ENCODE data around the gene RNU11. TPM values are rescaled to one million over a fixed set of nuclear protein-coding genes. Genes with fewer than 3 reads are reported as not detected.

The RNU11 gene
- total RNA-seq, 1 experiment from 2014 or later = not detected

DNA sequence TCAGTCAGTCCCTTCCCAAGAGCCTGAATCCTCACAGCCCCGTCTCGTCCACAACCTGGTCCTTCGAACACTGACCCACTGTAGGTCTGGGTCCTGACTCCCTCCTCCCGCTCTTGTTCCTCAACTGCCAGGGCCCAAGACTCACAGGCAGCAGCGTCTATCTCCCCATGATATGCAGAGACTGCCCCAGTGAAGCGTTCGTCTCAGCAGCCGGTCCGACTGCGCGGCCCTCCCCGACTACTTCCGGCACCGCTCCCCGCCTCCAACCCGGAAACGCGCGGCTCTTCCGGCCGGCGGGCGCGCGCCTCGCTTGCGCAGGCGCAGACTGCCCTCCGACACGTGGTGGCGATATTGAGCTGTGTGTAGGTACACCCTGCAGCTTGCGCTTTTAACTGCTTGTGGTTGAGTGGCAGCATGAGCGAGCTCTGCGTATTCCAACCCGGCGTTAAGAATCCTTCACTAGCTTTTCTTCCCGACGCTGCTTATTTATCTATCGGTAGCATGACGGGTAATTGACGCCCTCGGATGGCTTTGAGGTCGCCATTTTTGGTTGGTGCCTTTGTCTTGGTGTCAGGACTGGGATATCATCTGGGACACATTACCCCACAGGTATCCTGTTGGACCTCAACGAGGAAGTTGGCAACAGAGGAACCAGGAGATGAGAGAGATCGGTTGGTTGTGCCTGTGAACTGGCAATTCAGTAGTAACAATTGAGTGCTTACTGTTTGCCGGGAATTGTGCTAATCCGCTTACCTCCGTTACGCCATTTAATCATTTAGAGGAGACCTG lies 5.4 kb upstream of the RNU11 start, which contains the start of gene TAF12:
TSS of gene TAF12 (minus strand) at position 221 of the 789 bp plus-strand sequence. CDS start 20,986 bp downstream, outside the sequence.
- H3K79me1 ChIP-seq (ENCODE audit: insufficient read depth, low read depth, low read length, poor library complexity, severe bottlenecking) = no peaks in the 10 kb centered on the region
- Mint-ChIP-seq H3K4me1 (peaks cover 16 to 30% of the 10 kb centered on the region in 2 experiments), H3K9me3 (no peaks in the 10 kb centered on the region; a peak in 1 of 5 replicates), H3K27ac (peak within 1 kb of the TSS; percentile 99), H3K4me3 (peak within 1 kb of the TSS; percentile 98 to 99), H3K27me3 (ENCODE audit: low read depth) (no peaks in the 10 kb centered on the region), H3K36me3 (ENCODE audit: insufficient read depth in 1 of 3, low read depth in 3 of 3) (peaks cover 0 to 4% (median 0%) of the 10 kb centered on the region in 3 experiments; a peak in 1 of 7 replicates)
- no peak within 1 kb of the TSS for H2BK15ac ChIP-seq (ENCODE audit: low read depth, low read length)
- no peak within 1 kb of the TSS for H2BK5ac ChIP-seq (ENCODE audit: insufficient read length, low read length)
- peak within 1 kb of the TSS; percentile 91 for H3K4me2 ChIP-seq (ENCODE audit: insufficient read depth, insufficient read length, low read length)
- H2BK120ac ChIP-seq (ENCODE audit: low read depth, low read length, poor library complexity, severe bottlenecking) = peak within 1 kb of the TSS; percentile 8
- peak within 1 kb of the TSS; percentile 58 for H4K5ac ChIP-seq (ENCODE audit: insufficient read length, low read depth, low read length)
- no peak within 1 kb of the TSS for H2AK5ac ChIP-seq (ENCODE audit: insufficient read length, low read length)
- H3K23me2 ChIP-seq (ENCODE audit: insufficient read length, low read depth, low read length, poor library complexity, severe bottlenecking) = peaks cover 18% of the 10 kb centered on the region
- H3K14ac ChIP-seq (ENCODE audit: insufficient read depth, low read length) = peak within 1 kb of the TSS; percentile 94
- peak within 1 kb of the TSS; percentile 10 for H3K56ac ChIP-seq (ENCODE audit: insufficient read length, low read depth, low read length)
- DNase-seq = peak; percentile 96
- H3K27ac ChIP-seq (ENCODE audit: insufficient read length, low read depth, low read length) = peak within 1 kb of the TSS; percentile 86
- H4K91ac ChIP-seq (ENCODE audit: insufficient read length, low read depth, low read length) = no peak within 1 kb of the TSS
- H3K4me1 ChIP-seq (ENCODE audit: insufficient read depth, low read length) = no peaks in the 10 kb centered on the region; the same call in 1 of the 2 replicates
- H2BK20ac ChIP-seq (ENCODE audit: low read depth, low read length, poor library complexity, severe bottlenecking) = no peak within 1 kb of the TSS
- H3K79me2 ChIP-seq (ENCODE audit: insufficient read depth, low read length) = no peaks in the 10 kb centered on the region; the same call in 1 of the 2 replicates
- no peak within 1 kb of the TSS for H3K23ac ChIP-seq (ENCODE audit: insufficient read length, low read depth, low read length)
- TF ChIP-seq, protein P1, sequence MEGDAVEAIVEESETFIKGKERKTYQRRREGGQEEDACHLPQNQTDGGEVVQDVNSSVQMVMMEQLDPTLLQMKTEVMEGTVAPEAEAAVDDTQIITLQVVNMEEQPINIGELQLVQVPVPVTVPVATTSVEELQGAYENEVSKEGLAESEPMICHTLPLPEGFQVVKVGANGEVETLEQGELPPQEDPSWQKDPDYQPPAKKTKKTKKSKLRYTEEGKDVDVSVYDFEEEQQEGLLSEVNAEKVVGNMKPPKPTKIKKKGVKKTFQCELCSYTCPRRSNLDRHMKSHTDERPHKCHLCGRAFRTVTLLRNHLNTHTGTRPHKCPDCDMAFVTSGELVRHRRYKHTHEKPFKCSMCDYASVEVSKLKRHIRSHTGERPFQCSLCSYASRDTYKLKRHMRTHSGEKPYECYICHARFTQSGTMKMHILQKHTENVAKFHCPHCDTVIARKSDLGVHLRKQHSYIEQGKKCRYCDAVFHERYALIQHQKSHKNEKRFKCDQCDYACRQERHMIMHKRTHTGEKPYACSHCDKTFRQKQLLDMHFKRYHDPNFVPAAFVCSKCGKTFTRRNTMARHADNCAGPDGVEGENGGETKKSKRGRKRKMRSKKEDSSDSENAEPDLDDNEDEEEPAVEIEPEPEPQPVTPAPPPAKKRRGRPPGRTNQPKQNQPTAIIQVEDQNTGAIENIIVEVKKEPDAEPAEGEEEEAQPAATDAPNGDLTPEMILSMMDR (conservative IDR thresholded peaks at IDR 0.05) = peak; percentile 51
- no peaks in the 10 kb centered on the region for H4K20me1 ChIP-seq (ENCODE audit: control insufficient read depth, insufficient read depth, insufficient read length)
- H3T11ph ChIP-seq (ENCODE audit: low read length) = no peak within 1 kb of the TSS
- H3K27me3 ChIP-seq (ENCODE audit: insufficient read depth, low read length) = no peaks in the 10 kb centered on the region
- peak within 1 kb of the TSS; percentile 22 for H4K8ac ChIP-seq (replicated peaks; ENCODE audit: insufficient read length, low read depth, low read length)
- peak within 1 kb of the TSS; percentile 86 for H3K18ac ChIP-seq (ENCODE audit: insufficient read length, low read depth, low read length)
- H3K4ac ChIP-seq (ENCODE audit: low read depth, low read length) = peak within 1 kb of the TSS; percentile 14; the same call in 1 of the 2 replicates
- H2BK12ac ChIP-seq (ENCODE audit: insufficient read length, low read depth, low read length) = no peak within 1 kb of the TSS
- H3K9ac ChIP-seq (ENCODE audit: extremely low read depth, insufficient read length, low read length) = peak within 1 kb of the TSS; percentile 97
- no peak within 1 kb of the TSS for H2AFZ ChIP-seq (ENCODE audit: low read length)
- no CpG with 5 or more reads among the region's 49 CpGs for WGBS (ENCODE audit: extremely low coverage, insufficient read length, low lambda C conversion rate)
- no peaks in the 10 kb centered on the region for H3K9me3 ChIP-seq (ENCODE audit: control insufficient read depth, low read depth, low read length)

All from H9 (cell line).